GM19351 (cell line): ENCODE results near the gene ADD2.
"Not testable (repeated sequence)": the region's sequence is repeated elsewhere in the genome, so short reads cannot be mapped to it uniquely, and the experiment has no call there.

Experiments used
- ATAC-seq: cut with Tn5 transposase; IDR thresholded peaks from one replicate; pipeline ENCODE4 v1.9.1; 2021; ENCODE audit warnings: mild to moderate bottlenecking, moderate library complexity; ENCODE audit not compliant: unreplicated experiment

The ADD2 gene

GRCh38 chr2:70646420-70646818 is 121.6 kb downstream of the ADD2 start:
- ATAC-seq, result no peak

DNA sequence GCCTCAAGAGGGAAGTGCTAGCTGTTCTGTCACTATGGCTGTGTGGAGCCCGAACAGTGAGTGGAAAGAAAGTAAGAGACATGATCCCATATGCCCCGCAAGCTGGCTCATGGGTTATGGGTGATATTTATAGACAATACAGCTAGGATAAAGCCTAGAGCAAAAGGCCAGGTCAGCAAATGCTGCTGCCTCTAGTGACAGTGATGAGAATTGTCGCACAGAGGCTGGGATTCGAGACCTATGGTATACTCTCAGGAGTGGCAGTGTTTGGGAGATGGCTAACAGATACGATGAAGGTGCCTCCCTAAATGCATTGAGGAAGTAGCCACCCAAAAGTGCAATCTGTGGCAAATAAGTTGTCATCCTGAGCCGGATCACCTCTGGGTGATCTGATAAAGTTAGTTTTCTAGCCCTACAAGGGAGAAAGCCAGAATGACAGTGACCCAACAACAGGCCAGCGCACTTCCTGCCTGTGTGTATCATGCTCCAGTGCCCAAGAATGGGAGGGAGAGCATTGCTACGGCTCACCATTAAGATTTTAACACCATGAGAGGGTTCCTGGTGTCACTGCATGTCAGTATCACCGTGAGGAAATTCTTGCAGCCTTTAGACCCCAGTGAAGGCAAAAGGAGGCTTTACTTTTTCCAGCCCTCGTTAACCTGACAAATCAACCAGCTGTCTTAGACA is 122.1 kb downstream of the ADD2 start:
- ATAC-seq, result no peak

GRCh38 chr2:70643715-70644114 is 124.3 kb downstream of the ADD2 start:
- no peak for ATAC-seq

DNA sequence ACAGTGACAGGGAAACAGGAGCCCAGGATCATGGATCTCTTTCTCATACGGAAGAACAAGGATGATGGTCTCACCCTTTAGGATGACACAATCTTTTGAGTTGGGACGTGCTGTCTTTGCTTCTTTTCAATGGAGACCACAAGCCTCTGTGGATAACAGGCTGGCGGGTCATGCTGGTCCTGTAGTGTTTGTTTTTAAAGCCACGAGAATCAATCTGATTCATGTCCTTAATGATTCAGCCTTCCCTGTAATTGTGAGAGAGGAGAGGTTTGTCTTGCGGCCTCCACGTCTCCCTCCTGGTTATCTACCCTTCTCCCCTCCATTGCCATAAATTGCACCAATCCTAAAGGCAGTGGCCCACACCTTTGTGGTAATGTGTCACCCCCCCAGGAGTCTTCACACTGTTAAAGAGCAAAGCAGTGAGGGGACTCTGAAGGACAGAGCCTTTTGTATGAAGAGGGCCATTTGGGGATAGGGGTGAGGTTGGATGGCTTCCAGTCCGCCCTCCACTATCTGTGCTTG is 126.7 kb downstream of the ADD2 start:
- no peak for ATAC-seq

DNA sequence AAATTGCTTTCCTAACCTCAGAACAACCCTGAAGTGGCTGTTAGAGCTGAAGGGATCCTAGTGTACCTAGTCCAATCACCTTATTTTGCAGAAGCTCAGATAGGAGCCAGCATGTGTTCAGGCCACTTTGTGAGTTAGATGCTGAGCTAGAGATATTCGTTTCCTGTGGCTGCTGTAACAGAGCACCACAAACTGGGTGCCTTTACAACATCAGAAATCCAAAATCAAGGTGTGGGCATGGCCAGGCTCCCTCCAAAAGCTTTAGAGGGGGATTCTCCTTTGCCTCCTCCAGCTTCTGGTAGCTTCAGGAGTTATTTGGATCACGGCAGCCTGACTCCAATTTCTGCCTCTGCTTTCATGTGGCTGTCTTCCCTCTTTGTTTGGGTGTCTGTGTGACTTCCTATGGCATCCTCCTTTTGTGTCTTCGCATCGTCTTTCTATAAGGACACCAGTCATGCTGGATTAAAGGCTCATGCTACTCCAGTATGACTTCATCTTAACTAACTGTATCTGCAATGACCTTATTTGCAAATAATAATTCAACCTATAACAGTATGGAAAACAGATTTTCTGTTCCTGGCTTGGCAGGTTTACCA is 128.1 kb downstream of the ADD2 start:
- ATAC-seq, result no peak

GRCh38 chr2:70638561-70638960 is 129.4 kb downstream of the ADD2 start:
- ATAC-seq, result no peak

- no peak for ATAC-seq
Measured at GRCh38 chr2:70633508-70633907, 134.5 kb downstream of the ADD2 start.

DNA sequence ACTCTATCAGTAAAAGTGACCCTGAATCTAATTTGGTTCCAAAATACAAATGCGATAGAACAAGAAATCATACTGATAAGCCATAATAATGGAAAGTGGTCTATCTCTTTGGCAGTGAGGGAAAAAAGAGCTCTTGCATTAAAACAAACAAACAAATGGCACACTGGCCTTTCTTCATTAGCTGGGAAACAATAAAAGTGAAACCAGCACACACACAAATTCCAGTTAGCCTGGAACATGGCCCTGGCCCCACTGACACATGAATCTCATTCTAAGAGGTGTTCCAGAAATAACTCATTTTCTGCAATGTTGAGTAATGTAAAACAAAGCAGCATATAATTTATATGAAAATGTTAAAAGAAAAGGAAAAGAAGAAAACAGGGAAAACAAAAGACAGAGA is 135.0 kb downstream of the ADD2 start:
- ATAC-seq, result no peak

GRCh38 chr2:70632388-70632787 is 135.6 kb downstream of the ADD2 start:
- no peak for ATAC-seq

DNA sequence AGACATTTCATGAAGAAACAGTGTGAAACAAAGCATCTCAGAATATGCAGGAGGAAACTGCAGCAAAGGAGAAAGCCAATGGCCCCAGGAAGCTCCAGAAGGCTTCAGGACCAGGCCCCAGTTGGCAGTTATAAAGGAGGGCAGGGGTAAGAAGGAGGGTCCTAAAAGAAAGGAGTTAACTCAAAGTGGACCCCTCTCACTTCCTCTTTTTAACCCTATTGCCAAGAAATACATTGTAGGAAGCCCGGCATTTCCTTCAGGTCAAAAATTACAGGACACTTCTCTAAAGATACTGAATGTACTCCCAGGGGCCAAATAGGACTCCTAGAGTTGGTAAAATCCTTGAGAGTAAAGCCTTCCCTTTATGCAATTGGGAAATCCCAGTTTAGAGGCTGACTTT is 137.2 kb downstream of the ADD2 start:
- no peak for ATAC-seq

DNA sequence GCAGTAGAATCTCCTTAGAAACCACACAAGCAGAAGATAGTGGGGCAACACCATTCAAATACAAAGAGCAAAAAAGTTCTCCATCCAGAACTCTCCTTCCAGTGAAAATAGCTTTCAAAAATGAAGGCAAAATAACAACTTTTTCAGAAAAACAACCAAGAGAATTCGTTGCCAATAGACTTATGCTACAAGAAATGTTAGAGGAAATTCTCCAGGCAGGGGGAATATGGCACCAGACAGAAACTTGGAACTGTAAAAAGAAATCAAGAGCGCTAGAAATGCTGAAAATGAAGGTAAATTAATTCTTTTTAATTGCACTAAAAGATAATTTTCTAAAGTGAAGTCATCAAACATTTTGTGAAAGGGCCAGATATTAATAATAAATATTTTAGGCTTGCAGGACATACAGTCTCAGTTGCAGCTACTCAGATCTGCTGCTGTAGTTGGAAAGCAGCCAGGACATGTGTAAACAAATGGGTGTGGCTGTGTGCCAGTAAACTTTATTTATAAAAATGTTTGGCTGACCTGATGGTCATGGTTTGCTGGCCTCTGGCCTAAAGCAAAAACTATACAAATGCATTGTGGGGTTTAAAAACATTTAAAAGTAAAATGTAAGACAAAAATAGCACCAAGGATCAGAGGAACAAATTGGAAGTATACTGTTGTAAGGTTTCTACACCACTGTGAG is 140.6 kb downstream of the ADD2 start:
- no peak for ATAC-seq

- ATAC-seq, result no peak
Measured at GRCh38 chr2:70626254-70626990, 141.6 kb downstream of the ADD2 start.

- ATAC-seq, result not testable (repeated sequence)
Measured at GRCh38 chr2:70621536-70621935, 146.5 kb downstream of the ADD2 start.

GRCh38 chr2:70620020-70620419 is 148.0 kb downstream of the ADD2 start:
- no peak for ATAC-seq

DNA sequence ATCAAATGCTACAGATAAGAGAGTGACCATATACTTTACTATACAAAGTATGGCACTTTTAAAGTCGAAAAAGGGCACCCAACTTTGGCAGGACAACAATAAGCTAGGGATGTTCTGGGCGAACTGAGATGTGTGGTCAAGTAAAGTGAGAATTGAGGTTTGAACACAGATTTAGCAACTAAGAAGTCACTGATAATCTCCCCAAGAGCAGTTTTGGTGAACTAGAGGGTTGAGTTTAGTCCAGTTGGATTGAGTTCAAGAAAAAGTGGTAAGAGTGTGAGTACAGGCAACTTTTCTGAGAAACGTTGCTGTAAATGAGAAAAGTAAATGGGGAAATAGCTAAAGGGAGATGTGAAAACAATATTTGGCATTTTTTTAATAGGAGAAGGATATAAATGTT is 148.8 kb downstream of the ADD2 start:
- no peak for ATAC-seq

DNA sequence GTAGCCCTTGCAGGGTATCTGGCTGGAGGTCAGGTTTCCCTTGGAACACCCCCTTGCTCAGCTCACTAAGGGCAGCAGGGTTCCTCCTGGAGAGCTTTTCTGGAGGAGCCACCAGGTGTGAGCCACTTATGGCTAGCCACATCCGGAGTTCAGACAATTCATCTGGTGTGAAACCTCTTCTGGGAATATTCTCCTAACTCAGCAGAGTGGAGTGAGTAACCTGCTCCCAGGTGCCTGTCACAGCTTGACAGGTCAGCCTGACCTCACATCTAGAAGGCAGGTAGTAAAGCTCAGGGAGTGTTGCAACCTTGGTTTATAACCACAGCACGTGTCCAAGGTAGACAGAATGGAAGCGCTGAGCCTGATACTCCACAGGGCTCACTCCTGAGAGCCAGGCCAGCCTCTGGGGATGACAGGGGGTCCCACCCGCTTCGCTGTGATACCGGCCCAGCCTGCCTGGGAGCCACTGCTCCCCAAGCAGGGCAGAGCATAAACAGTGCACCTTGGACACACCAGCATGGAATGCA is 151.8 kb downstream of the ADD2 start:
- no peak for ATAC-seq

DNA sequence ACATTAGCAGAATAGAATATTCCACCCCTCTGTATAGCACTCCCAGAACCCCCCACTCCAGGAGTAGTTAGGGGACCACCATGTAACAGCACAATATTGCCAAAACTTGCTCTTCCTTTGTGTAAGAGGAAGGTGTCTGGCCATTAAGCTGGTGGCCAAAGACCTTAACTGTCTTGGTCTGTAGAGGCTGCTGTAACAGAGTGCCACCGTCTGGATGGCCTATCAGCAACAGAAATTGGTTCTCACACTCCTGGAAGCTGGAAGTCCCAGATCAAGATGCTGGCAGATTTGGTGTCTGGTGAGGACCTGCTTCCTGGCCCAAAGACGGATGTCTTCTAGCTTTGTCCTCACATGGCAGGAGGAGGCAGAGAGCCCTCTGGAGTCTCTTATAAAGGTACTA is 152.8 kb downstream of the ADD2 start:
- no peak for ATAC-seq

DNA sequence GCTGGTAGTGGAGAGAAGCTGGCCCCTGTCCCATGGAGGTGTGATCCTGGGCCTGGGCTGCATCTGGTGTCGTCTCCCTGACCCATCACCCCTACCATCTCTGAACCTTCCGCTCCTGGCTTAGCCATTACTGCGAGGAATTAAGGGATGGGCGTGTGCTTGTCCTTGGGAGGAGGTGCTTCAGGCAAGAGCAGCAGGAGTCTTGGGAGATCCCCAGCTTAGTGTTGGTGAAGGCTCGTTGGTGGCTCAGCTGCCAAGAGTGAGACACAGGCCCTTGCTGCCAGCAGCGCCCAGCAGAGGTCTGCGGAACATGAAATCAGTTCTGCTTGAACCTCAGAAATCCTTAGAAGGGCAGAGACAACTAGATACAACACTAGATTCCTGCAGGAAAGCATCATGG is 154.5 kb downstream of the ADD2 start:
- no peak for ATAC-seq

DNA sequence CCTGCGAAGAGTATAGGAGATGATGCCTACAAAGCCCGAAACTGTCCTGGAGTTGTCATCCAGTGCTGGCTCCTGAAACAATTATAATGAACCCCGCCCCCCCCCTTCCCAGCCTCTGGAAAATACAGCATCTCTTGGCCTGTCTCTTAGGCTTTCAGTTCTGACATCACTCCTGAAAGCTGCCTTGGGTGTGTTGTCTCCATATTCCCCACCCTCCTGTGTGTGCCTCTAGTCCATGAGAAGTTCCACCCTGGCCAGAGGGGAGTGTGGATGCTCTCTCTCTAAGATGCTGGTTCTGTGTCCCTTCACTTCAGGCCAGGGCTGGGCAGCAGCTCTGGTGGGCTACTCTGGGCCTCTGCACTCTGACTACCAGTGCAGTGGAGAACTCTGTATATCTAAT is 155.4 kb downstream of the ADD2 start:
- ATAC-seq, result no peak

DNA sequence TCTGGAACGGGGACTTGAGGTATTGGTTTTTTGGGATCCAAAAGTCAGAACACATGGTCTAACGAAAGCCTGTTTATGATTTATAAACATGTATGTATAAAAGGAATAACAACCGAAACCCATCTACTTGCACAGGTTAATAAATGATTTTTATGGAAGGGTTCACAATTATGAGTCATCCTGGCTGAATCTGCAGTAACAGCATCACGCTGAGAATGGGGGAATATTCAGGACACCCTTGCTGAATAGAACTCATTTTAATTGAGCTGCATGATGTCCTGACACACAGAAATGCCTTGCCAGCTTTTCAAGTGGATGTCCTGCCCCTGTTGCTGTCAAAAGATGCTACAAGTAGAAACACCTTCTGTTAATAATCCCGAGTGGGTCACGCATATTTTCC is 159.6 kb downstream of the ADD2 start:
- ATAC-seq, result no peak

- ATAC-seq, result no peak
Measured at GRCh38 chr2:70607121-70607561, 160.9 kb downstream of the ADD2 start.
